ENCODE data around the gene DDA1.
"Not testable (repeated sequence)": the region's sequence is repeated elsewhere in the genome, so short reads cannot be mapped to it uniquely, and the experiment has no call there.

Gene DDA1

DNA sequence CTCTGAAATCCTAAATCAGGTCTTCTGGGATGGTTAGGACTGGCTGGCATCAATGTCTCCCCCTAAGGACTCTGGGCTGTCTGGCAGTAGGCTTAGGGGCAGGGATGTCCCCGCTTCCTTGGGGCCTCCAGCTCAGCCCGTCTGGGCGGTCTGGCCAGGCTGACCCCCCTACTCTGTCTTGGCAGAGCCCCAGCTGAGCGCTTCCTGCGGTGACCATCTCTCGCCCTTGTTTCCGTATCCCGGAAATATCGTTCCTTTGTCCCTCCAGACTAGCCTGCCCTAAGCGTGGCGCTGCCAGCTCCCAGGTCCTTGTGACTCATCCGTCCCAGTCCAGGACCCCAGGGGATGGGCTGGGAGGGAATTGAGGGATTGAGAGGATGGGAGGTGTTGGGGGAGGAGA is 39.3 kb downstream of the DDA1 start:
- DNase-seq, result no peak

DNA sequence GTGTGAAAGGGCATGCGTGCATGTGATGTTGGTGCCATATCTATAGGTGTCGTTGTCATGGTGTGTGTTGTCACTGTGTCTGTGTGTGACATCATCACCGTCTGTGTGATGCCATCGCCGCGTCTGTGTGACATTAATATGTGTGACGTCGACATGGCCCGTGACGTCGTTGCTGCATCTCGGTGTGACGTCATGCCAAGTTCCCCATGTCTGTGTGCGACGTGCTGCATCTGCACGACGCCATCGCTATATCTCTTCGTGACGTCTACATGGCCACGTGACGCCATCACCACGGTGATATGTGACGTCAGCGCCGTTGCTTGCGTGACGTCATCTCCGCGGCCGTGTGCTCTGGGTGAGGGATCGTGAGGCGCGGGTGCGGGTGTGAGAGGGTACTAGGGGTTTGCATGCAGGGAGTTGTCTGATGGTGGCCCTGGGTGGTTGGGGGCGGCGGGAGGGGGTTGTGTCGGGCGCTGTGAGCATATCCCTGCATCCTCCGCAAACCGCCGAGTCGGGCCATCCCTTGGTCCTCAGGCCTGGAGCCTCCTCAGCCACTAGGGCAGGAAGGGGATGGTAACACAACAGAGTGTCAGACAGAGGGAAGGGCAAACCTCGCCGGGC is 42.6 kb downstream of the DDA1 start:
- no peak for DNase-seq

DNA sequence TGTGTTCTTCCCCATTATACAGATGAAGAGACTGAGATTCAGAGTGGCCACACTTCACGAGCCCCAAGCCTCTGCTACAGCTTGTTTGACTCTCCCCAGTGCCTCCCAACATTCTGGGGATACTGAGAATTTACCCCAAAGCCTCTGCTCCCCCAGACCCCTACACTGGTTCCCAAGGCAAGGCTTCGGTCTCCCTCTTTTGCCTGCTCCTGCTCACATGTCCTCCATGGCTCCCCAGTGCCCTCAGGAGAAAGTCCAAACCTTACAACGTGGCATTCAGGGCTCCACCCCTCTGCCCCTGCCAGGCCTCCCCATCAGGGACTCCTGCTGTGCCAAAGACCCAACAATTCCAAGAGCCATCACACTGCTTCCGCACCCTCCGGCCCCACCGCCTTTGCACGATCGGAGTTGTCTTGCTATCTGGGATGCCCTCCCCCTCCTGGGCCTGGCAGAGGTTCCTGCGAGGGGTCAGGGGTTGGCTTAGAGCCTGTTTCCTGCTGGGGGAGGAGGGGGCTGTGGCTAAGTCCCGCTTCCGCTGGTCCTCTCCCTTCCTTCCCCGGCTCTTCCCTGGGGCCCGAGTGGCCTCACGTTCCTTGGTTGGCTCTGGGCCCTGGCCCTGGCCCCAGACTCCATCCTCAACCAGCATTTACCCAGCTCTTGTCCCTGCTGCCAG is 43.4 kb downstream of the DDA1 start:
- no peak for DNase-seq

DNA sequence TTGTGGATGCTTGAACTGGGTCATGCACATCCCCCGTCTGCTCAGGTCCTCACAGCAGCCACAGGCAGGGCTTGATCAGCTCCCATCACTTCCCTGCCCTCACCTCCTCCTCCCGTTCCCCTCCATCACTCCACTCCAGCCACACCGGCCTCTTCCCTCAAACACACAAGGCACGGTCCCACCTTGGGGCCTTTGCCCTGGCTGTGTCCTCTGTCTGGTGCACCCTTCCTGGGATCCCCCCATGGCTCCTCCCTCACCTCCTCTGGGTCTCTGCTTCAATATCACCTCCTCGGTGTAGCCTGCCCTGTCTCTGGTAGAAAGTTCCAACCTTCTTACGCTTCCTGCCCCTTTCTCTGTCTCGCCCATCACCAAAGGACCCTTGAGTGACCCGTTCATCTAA is 44.0 kb downstream of the DDA1 start:
- no peak for DNase-seq

DNA sequence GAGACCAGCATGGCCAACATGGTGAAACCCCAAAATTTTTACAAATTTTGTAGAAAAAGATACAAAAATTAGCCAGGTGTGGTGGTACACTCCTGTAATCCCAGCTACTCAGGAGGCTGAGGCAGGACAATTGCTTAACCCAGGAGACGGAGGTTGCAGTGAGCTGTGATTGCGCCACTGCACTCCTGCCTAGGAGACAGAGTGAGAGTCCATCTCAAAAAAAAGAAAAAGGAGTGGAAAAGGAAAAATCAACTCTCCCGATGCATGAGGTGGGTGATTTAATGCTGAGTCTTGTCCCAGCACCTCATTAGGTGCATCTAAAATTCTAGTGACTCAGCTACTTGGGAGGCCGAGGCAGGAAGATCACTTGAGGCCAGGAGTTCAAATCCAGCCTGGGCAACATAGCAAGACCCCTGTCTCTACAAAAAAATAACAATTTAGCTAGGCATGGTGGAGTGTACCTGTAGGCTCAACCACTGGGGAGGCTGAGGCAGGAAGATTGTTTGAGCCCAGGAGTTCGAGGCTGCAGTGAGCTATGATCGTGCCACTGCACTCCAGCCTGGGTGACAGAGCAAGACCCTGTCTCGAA is 47.8 kb downstream of the DDA1 start:
- DNase-seq, result no peak

DNA sequence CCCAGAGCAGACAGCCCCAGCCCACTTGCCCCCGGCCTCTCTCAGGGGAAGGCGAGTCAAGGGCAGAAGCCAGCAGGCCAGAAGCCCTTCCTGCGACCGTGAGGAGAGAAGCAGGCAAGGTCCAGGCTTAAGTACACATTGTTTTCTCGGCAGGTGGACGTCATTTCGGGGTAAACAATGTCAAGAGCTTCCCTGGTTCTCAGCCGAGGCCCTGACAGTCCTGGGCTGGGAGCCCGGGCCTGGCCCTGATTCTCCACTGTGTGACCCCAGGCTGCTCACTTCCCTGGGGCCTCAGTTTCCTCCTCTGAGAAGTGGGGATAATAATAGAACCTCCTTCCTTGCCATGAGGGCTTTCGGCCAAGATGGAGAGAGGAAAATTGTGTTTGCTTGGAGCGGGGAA is 48.4 kb downstream of the DDA1 start:
- DNase-seq, result no peak

DNA sequence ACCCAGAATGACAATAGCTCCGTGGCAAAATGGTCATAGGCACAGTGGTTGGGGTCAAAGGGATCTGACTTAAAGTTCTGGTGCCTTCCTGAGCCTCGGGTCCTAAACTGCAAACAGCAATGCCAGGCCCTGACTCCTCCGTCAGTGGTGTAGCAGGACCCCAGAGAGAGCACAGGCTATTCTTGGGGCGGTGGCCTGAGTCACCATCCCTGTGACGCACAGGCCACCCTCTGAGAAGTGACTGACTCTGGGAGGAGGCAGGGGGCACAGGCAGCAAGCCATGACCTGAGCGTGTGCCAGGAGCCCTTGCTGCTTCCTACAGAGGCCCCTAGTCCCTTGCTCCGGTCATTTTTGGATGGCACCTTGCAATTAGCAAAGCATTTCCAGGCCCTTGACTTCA is 49.0 kb downstream of the DDA1 start:
- no peak for DNase-seq

DNA sequence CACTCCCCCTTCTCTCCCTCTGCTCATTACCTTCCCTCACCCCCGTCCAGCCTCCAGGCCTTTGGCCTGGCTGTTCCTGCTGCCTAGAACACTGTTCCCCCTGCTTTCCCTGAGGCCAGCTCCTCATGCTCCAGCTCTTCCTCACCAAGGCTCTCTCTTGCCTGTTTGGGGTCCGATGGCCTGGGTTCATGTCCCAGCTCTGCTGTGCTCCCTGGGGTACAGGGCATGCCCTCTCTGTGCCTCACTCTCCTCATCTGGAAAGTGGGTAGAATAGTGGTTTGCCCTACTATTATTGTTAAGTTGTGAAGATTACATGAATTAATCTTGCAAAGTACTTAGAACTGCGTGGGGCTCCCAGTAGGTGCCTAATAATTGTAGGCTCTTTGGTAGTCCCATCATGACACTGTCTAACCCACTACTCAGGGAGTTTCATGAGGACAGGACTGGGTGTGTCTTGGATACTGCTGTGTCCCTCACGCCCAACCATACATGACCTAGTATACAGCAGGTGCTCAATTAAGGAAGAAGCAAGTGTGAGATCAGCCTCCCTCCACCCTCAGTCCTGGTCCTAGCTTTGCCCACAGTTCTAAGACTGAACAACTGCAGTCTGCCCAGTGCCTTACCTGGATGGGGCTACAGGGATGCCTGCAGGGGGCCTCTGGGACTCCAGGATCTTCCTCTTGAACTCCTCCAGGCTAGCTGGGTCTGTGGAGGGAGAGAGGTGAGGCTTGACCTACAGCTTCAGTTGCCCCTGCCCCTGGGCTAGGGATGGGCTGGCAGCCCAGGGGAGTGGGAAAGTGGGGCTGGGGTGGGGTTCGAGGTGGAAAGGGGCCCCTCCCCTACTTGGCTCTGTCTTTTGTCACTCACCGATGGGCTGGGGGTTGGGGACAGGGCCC is 50.8 kb downstream of the DDA1 start:
- no peak for DNase-seq

DNA sequence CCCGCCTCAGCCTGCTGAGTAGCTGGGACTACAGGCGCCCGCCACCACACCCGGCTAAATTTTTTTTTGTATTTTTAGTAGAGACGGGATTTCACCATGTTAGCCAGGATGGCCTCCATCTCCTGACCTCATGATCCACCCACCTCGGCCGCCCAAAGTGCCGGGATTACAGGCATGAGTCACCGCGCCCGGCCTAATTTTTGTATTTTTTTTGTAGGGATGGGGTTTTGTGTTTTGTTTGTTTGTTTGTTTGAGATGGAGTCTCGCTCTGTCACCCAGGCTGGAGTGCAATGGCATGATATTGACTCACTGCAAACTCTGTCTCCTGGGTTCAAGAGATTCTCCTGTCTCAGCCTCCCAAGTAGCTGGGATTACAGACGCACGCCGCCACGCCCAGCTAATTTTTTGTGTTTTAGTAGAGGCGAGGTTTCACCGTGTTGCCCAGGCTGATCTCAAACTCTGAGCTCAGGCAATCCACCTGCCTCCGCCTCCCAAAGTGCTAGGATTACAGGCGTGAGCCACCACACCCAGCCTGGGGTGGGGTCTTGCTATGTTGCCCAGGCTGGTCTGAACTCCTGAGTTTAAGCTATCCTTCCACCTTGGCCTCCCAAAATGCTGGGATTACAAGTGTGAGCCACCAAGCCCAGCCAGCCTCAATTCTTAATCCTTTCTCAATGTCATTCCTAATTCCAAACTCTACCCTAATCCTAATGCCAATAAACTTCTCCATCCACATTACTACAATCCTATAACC is 54.7 kb downstream of the DDA1 start:
- not testable (repeated sequence) for DNase-seq

DNA sequence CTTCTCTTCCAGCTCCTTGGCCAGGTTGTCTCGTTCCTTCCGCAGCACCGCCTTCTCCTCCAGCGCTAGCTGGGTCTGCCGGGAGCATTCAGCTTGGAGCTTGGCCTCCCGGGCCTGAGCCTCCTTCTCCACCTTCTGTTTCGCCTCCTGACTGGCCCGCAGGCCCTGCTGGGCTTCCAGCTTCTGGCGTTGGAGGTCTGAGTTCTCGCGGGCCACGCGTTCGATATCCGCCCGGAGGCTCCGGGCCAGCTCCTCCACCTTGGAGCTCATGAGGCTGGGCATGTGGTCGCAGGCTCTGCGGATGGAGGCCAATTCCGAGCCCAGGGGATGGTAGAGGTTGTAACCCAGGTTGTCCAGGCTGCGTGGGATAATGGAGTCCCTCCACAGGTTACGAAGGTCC is 56.0 kb downstream of the DDA1 start:
- no peak for DNase-seq

DNA sequence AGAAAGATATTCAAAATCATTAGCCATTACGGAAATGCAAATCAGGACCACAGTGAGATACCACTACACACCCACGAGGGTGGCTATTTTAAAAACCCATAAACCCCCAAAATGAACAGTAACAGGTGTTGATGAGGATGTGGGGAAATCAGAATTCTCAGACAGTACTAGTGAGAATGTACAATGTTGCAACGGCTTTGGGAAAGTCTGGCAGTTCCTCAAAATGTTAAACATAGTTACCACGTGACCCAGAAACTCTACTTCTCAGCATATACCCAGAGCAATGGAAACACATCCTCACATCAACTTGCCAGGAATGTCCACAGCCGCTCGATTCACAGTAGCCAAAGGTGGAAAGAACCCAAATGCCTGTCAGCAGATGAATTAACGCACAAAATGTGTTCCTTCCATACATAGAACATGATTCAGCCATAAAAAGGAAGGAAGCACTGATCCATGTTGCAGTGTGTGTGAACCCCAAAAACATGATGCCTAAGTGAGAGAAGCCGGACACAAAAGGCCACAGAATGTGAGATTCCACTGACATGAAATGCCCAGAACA is 60.7 kb downstream of the DDA1 start:
- no peak for DNase-seq
